ENCODE results near the gene PPP1R15B.

Gene PPP1R15B

GRCh38 chr1:204355913-204356312 is 55.7 kb downstream of the PPP1R15B start:
- no peak overlapping the region for H3K4me3 ChIP-seq (ENCODE audit: low read depth, low read length)
- no peak for TF ChIP-seq CTCF (IDR thresholded peaks at IDR 0.05; ENCODE audit: insufficient read depth, low read depth, low read length, missing control alignments)
- DNase-seq (ENCODE audit: low read depth): no peak

GRCh38 chr1:204354579-204354978 is 57.0 kb downstream of the PPP1R15B start:
- no peak for TF ChIP-seq CTCF (IDR thresholded peaks at IDR 0.05; ENCODE audit: insufficient read depth, low read depth, low read length, missing control alignments)
- no peak for DNase-seq (ENCODE audit: low read depth)
- no peak overlapping the region for H3K4me3 ChIP-seq (ENCODE audit: low read depth, low read length)
